ENCODE data around the gene ARHGAP25.

Gene ARHGAP25

GRCh38 chr2:68812251-68812650, 77.6 kb downstream of the ARHGAP25 start:
- H3K27ac ChIP-seq, result no peak overlapping the region

GRCh38 chr2:68813596-68813995, 79.0 kb downstream of the ARHGAP25 start:
- H3K27ac ChIP-seq, result no peak overlapping the region
- TF ChIP-seq, protein P1, sequence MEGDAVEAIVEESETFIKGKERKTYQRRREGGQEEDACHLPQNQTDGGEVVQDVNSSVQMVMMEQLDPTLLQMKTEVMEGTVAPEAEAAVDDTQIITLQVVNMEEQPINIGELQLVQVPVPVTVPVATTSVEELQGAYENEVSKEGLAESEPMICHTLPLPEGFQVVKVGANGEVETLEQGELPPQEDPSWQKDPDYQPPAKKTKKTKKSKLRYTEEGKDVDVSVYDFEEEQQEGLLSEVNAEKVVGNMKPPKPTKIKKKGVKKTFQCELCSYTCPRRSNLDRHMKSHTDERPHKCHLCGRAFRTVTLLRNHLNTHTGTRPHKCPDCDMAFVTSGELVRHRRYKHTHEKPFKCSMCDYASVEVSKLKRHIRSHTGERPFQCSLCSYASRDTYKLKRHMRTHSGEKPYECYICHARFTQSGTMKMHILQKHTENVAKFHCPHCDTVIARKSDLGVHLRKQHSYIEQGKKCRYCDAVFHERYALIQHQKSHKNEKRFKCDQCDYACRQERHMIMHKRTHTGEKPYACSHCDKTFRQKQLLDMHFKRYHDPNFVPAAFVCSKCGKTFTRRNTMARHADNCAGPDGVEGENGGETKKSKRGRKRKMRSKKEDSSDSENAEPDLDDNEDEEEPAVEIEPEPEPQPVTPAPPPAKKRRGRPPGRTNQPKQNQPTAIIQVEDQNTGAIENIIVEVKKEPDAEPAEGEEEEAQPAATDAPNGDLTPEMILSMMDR (conservative IDR thresholded peaks at IDR 0.05), result no peak
- no peak for TF ChIP-seq ZFX (IDR thresholded peaks at IDR 0.05)

More at GRCh38 chr2:68812251-68812650, 77.6 kb downstream of the ARHGAP25 start:
- TF ChIP-seq, protein P1 (conservative IDR thresholded peaks at IDR 0.05), result no peak
- no peak for TF ChIP-seq ZFX (IDR thresholded peaks at IDR 0.05)

DNA sequence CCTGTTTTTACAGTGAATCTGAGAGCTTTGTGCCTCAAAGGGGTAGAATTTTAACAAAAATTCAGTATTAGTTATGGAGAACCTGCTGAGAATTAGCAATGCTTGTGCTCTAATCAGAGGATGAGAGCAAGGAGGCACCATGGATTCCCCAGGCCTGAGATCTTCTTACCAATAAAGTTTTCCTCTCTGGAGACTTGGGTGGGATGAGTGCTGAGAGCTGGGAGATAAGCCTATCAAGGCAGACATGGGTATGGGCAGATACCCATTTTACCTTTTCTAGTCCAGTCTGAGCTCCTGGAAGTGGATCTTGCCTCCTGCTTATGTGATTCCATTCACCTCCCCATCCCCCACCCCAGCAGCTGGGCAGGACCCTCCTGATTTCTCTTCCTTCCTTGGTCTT, 82.7 kb downstream of the ARHGAP25 start:
- TF ChIP-seq ZFX (IDR thresholded peaks at IDR 0.05), result no peak
- TF ChIP-seq, protein P1 (conservative IDR thresholded peaks at IDR 0.05), result no peak
- H3K27ac ChIP-seq, result no peak overlapping the region

GRCh38 chr2:68819556-68819955, 84.9 kb downstream of the ARHGAP25 start:
- no peak overlapping the region for H3K27ac ChIP-seq
- TF ChIP-seq ZFX (IDR thresholded peaks at IDR 0.05), result no peak
- TF ChIP-seq, protein P1 (conservative IDR thresholded peaks at IDR 0.05), result no peak

- H3K27ac ChIP-seq, result no peak overlapping the region
- TF ChIP-seq ZFX (IDR thresholded peaks at IDR 0.05), result no peak
- TF ChIP-seq, protein P1 (conservative IDR thresholded peaks at IDR 0.05), result no peak
Observed at GRCh38 chr2:68822207-68822872, 87.7 kb downstream of the ARHGAP25 start.

- TF ChIP-seq ZFX (IDR thresholded peaks at IDR 0.05), result no peak
- TF ChIP-seq, protein P1 (conservative IDR thresholded peaks at IDR 0.05), result no peak
- no peak overlapping the region for H3K27ac ChIP-seq
Observed at GRCh38 chr2:68824831-68825230, 90.2 kb downstream of the ARHGAP25 start.

GRCh38 chr2:68825866-68826265, 91.3 kb downstream of the ARHGAP25 start:
- H3K27ac ChIP-seq, result no peak overlapping the region
- TF ChIP-seq, protein P1 (conservative IDR thresholded peaks at IDR 0.05), result no peak
- no peak for TF ChIP-seq ZFX (IDR thresholded peaks at IDR 0.05)

Data from C4-2B (cell line).